Esophagus squamous epithelium (tissue), 5 donors: ENCODE results near the gene GRHL1. TPM values are rescaled to one million over a fixed set of nuclear protein-coding genes. Genes with fewer than 3 reads are reported as not detected.

Experiments
- DNase-seq: peaks from one replicate; lab custom pipeline; 2025; lab: John Stamatoyannopoulos, UW
- H3K27ac ChIP-seq, 4 donors: fragments of 200-600 bp; sonication (generic); one replicate each; pipeline ENCODE4 v1.5.1; 2016 to 2019; ENCODE audit warnings: mild to moderate bottlenecking in 1 of 4
- H3K27me3 ChIP-seq, 4 donors: fragments of 200-600 bp; sonication (generic); 1 replicate in 3 of 4; 2 replicates in 1 of 4; pipeline versions ENCODE4 v1.5.1 to v1.6.0; 2017 to 2021; ENCODE audit warnings: antibody characterized with exemption in 1 of 4
- H3K36me3 ChIP-seq, 3 donors: fragments of 200-600 bp; sonication (generic); one replicate each; pipeline ENCODE4 v1.5.1; 2016 to 2019
- H3K4me1 ChIP-seq, 3 donors: fragments of 200-600 bp; sonication (generic); one replicate each; pipeline ENCODE4 v1.5.1; 2017 to 2019
- H3K4me3 ChIP-seq, 4 donors: fragments of 200-600 bp; sonication (generic); 1 replicate in 3 of 4; 2 replicates in 1 of 4; pipeline ENCODE4 v1.5.1; 2016 to 2019; ENCODE audit warnings: mild to moderate bottlenecking in 2 of 4, moderate library complexity in 1 of 4
- H3K9me3 ChIP-seq, 3 donors: fragments of 200-600 bp; sonication (generic); one replicate each; pipeline ENCODE4 v1.5.1; 2016 to 2019
- CTCF ChIP-seq, 6 experiments: fragments of 450-650 bp in 4 of 6; fragments of 200-600 bp in 2 of 6; sonication (generic) in 2 of 6; IDR thresholded peaks; one replicate each; pipeline ENCODE4 v1.5.1; 2016 to 2019; ENCODE audit warnings: antibody characterized with exemption in 6 of 6, mild to moderate bottlenecking in 4 of 6, moderate library complexity in 4 of 6
- POLR2A ChIP-seq, 4 donors: fragments of 450-650 bp; IDR thresholded peaks; one replicate each; pipeline ENCODE4 v1.6.1; 2017; ENCODE audit warnings: antibody characterized with exemption in 4 of 4, mild to moderate bottlenecking in 4 of 4, moderate library complexity in 3 of 4
- WGBS, 2 donors: methylation state at CpG; one replicate each; pipeline ENCODE4 v1.1.5; 2018; 5-methylcytosine and 5-hydroxymethylcytosine counted together
- intact Hi-C: fragments of 100-400 bp; cut with DNase I; formaldehyde crosslinking; loops from one replicate; pipeline ENCODE4 v1.15.0; 2022
- total RNA-seq, 4 donors: library from RNA; depleted of rRNA; stranded (reverse); fragments of >200 nt; gene quantifications; one replicate each; pipeline ENCODE4 v1.1.0, GENCODE V29; 2016
- donor health status: DM: yes; HTN: yes; CAD: no.

GRHL1 gene
- total RNA-seq, 4 donors from 2014 or later, result 76.3 to 192 (median 115) TPM

DNA sequence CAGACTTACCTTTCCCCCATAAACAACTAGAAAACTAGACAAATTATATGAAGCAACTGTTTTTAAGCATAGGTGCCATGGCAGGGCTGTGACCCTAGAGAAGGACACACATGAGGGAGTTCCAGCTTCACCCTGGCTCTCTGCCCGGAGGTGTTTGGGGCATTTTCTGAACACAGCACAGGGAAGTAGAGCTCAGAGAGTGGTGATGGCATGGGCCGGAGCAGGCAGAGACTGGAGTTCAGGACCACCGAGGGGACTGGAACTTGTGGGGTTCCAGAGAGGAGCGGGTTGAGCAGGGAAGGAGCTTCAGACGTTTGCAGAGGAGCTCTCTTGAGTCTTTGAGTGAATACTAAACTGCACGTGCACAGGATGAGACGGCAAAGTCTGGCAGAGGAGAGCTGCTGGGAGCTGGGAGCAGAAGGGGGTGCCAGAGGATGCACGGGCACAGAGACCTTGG, 65.3 kb downstream of the GRHL1 start:
- H3K4me1 ChIP-seq, result peaks cover 0 to 14% (median 12%) of the 10 kb centered on the region in 3 donors
- intact Hi-C loops, result no loop called here
- DNase-seq, result no peak

GRCh38 chr2:10017313-10017941, 65.9 kb downstream of the GRHL1 start:
- no peaks in the 10 kb centered on the region for H3K27me3 ChIP-seq
- no peak overlapping the region for H3K4me3 ChIP-seq
- no peaks in the 10 kb centered on the region for H3K36me3 ChIP-seq
- no peak overlapping the region for H3K27ac ChIP-seq
- no peak for DNase-seq
- H3K9me3 ChIP-seq, result peaks cover 0 to 6% (median 0%) of the 10 kb centered on the region in 3 donors
- H3K4me1 ChIP-seq, result peaks cover 0 to 14% (median 12%) of the 10 kb centered on the region in 3 donors
- WGBS, 2 donors, result 75 to 100% methylated on average over 3 to 5 of the region's 5 CpGs
- intact Hi-C loops, result no loop called here
- TF ChIP-seq CTCF (IDR thresholded peaks at IDR 0.05), result no peak
- no peak for TF ChIP-seq POLR2A (IDR thresholded peaks at IDR 0.05)

More for the DNA sequence above, 65.3 kb downstream of the GRHL1 start:
- no peak for TF ChIP-seq CTCF (IDR thresholded peaks at IDR 0.05)
- TF ChIP-seq POLR2A (IDR thresholded peaks at IDR 0.05), result no peak
- Histone ChIP-seq H3K4me3 (no peak overlapping the region), H3K9me3 (peaks cover 0 to 7% (median 0%) of the 10 kb centered on the region in 3 donors), H3K27ac (no peak overlapping the region), H3K36me3 (no peaks in the 10 kb centered on the region), H3K27me3 (no peaks in the 10 kb centered on the region)
- WGBS, 2 donors, result 85 to 88% methylated on average over 8 of the region's 8 CpGs

DNA sequence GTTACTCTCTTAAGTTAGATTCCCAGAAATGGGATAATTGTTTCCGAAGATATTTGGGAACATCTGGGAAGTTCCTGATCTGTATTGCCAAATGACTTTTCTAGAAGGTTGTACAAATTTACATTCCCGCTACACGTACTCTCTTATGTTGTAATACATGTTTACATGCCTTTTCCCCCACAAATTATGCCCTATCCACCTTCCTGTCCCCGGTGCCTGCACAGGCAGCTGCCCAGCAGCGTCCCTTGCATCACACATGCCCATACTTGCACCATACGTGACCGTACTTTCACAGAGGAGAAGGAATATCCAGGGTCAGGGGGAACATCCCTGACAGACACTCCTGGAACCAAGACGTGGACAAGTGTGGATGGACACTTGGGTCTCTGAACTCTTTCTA, 67.7 kb downstream of the GRHL1 start:
- no peak overlapping the region for H3K4me3 ChIP-seq
- no peak for DNase-seq
- intact Hi-C loops, result no loop called here
- H3K27ac ChIP-seq, result peak overlapping the region in 2 of 4 donors; percentile 9 to 38
- no peaks in the 10 kb centered on the region for H3K36me3 ChIP-seq
- WGBS, 2 donors, result 20 to 30% methylated on average over 6 of the region's 8 CpGs
- no peaks in the 10 kb centered on the region for H3K27me3 ChIP-seq
- peaks cover 0 to 14% (median 12%) of the 10 kb centered on the region in 3 donors for H3K4me1 ChIP-seq
- TF ChIP-seq POLR2A (IDR thresholded peaks at IDR 0.05), result peak in 1 of 4 donors; percentile 11
- no peak for TF ChIP-seq CTCF (IDR thresholded peaks at IDR 0.05)
- H3K9me3 ChIP-seq, result no peaks in the 10 kb centered on the region

- WGBS, 2 donors, result 27 to 94% methylated on average over 2 to 7 of the region's 27 CpGs
- Histone ChIP-seq H3K27me3 (no peaks in the 10 kb centered on the region), H3K4me1 (peaks cover 0 to 14% (median 12%) of the 10 kb centered on the region in 3 donors), H3K4me3 (no peak overlapping the region), H3K36me3 (no peaks in the 10 kb centered on the region), H3K27ac (peak overlapping the region in 2 of 4 donors; percentile 9 to 38), H3K9me3 (no peaks in the 10 kb centered on the region)
- intact Hi-C loops, result no loop called here
- no peak for DNase-seq
- TF ChIP-seq CTCF (IDR thresholded peaks at IDR 0.05) (no peak), POLR2A (IDR thresholded peaks at IDR 0.05) (no peak)
These were observed 68.3 kb downstream of the GRHL1 start for GRCh38 chr2:10019602-10020400.

DNA sequence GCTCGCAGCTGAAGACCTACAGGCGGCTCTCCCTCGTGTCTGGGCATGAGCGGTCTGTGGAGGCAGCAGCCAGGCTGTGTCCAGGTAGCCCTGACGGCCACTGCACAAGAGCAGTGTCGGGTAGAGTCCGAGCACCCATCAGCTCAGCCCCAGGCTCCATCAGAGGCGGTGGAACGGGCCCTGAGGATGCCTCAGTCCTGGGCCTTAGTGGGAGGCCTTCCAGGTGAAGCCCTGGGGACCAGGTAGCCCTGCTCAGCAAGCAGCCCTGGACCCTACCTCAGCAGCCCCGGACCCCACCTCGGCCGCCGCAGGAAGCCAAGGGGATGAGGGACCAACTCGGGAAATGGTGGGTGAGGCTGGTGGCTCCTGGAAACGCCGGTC, 70.5 kb downstream of the GRHL1 start:
- no peak for DNase-seq
- no peak overlapping the region for H3K4me3 ChIP-seq
- intact Hi-C loops, result no loop called here
- H3K9me3 ChIP-seq, result no peaks in the 10 kb centered on the region
- WGBS, 2 donors, result 56 to 90% methylated on average over 3 to 4 of the region's 16 CpGs
- H3K4me1 ChIP-seq, result peaks cover 0 to 14% (median 12%) of the 10 kb centered on the region in 3 donors
- H3K27ac ChIP-seq, result no peak overlapping the region
- no peaks in the 10 kb centered on the region for H3K36me3 ChIP-seq
- no peaks in the 10 kb centered on the region for H3K27me3 ChIP-seq
- TF ChIP-seq CTCF (IDR thresholded peaks at IDR 0.05), result no peak
- TF ChIP-seq POLR2A (IDR thresholded peaks at IDR 0.05), result no peak
